ENCODE results near the gene LPCAT1. TPM values are rescaled to one million over a fixed set of nuclear protein-coding genes. Genes with fewer than 3 reads are reported as not detected.

The LPCAT1 gene
- total and polyA plus RNA-seq, 10 of the 15 experiments (the other 5 are each of a cell fraction or from before 2014, with no cell fraction given): 2.3 to 109 (median 72.7) TPM

- TF ChIP-seq, protein P1, sequence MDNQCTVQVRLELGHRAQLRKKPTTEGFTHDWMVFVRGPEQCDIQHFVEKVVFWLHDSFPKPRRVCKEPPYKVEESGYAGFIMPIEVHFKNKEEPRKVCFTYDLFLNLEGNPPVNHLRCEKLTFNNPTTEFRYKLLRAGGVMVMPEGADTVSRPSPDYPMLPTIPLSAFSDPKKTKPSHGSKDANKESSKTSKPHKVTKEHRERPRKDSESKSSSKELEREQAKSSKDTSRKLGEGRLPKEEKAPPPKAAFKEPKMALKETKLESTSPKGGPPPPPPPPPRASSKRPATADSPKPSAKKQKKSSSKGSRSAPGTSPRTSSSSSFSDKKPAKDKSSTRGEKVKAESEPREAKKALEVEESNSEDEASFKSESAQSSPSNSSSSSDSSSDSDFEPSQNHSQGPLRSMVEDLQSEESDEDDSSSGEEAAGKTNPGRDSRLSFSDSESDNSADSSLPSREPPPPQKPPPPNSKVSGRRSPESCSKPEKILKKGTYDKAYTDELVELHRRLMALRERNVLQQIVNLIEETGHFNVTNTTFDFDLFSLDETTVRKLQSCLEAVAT (IDR thresholded peaks at IDR 0.05): no peak
- TF ChIP-seq HCFC1 (IDR thresholded peaks at IDR 0.05; ENCODE audit: low read length) (no peak), ZNF24 (IDR thresholded peaks at IDR 0.05) (peak; percentile 85), ATF2 (IDR thresholded peaks at IDR 0.05; ENCODE audit: low read length) (no peak), MYC (IDR thresholded peaks at IDR 0.05; ENCODE audit: insufficient read depth, insufficient read length, insufficient replicate concordance, low read length, severe bottlenecking) (no peak), TCF7 (IDR thresholded peaks at IDR 0.05; ENCODE audit: borderline replicate concordance) (no peak), SIN3A (IDR thresholded peaks at IDR 0.05; ENCODE audit: low read depth, low read length) (no peak), SMARCA5 (IDR thresholded peaks at IDR 0.05) (no peak), PAX8 (IDR thresholded peaks at IDR 0.05) (no peak), SREBF1 (IDR thresholded peaks at IDR 0.05; ENCODE audit: low read length) (no peak), SMC3 (IDR thresholded peaks at IDR 0.05; ENCODE audit: borderline replicate concordance, low read length) (peak; percentile 13; the same call in 1 of the 2 replicates), LARP7 (IDR thresholded peaks at IDR 0.05) (no peak), IRF4 (IDR thresholded peaks at IDR 0.05; ENCODE audit: low read depth, low read length) (no peak), PAX5 (IDR thresholded peaks at IDR 0.05; ENCODE audit: borderline replicate concordance, low read depth, low read length) (no peak), BMI1 (IDR thresholded peaks at IDR 0.05; ENCODE audit: borderline replicate concordance) (no peak), BHLHE40 (IDR thresholded peaks at IDR 0.05; ENCODE audit: borderline replicate concordance in 1 of 2, low read depth in 2 of 2, low read length in 1 of 2) (peak; percentile 26 to 69; a peak in 3 of 4 replicates), GATAD2B (conservative IDR thresholded peaks at IDR 0.05; ENCODE audit: low read depth) (no peak; the same call in 1 of the 2 replicates), BCL3 (IDR thresholded peaks at IDR 0.05; ENCODE audit: borderline replicate concordance, insufficient read depth, low read depth, low read length, poor library complexity, severe bottlenecking) (peak; percentile 18), CBX5 (IDR thresholded peaks at IDR 0.05; ENCODE audit: low read depth) (no peak), HDGF (IDR thresholded peaks at IDR 0.05) (no peak), NR2F1 (conservative IDR thresholded peaks at IDR 0.05) (no peak)
- TF ChIP-seq, protein P2, sequence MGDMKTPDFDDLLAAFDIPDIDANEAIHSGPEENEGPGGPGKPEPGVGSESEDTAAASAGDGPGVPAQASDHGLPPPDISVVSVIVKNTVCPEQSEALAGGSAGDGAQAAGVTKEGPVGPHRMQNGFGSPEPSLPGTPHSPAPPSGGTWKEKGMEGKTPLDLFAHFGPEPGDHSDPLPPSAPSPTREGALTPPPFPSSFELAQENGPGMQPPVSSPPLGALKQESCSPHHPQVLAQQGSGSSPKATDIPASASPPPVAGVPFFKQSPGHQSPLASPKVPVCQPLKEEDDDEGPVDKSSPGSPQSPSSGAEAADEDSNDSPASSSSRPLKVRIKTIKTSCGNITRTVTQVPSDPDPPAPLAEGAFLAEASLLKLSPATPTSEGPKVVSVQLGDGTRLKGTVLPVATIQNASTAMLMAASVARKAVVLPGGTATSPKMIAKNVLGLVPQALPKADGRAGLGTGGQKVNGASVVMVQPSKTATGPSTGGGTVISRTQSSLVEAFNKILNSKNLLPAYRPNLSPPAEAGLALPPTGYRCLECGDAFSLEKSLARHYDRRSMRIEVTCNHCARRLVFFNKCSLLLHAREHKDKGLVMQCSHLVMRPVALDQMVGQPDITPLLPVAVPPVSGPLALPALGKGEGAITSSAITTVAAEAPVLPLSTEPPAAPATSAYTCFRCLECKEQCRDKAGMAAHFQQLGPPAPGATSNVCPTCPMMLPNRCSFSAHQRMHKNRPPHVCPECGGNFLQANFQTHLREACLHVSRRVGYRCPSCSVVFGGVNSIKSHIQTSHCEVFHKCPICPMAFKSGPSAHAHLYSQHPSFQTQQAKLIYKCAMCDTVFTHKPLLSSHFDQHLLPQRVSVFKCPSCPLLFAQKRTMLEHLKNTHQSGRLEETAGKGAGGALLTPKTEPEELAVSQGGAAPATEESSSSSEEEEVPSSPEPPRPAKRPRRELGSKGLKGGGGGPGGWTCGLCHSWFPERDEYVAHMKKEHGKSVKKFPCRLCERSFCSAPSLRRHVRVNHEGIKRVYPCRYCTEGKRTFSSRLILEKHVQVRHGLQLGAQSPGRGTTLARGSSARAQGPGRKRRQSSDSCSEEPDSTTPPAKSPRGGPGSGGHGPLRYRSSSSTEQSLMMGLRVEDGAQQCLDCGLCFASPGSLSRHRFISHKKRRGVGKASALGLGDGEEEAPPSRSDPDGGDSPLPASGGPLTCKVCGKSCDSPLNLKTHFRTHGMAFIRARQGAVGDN (IDR thresholded peaks at IDR 0.05): no peak; the same call in 1 of the 2 replicates
Observed at GRCh38 chr5:1497795-1498622, 25.8 kb downstream of the LPCAT1 start (continued).
